Occipital lobe (tissue), 2 donors: ENCODE measurements around the gene STEAP3. TPM values are rescaled to one million over a fixed set of nuclear protein-coding genes. Genes with fewer than 3 reads are reported as not detected.

Experiments
- DNase-seq: peaks from one replicate; lab custom pipeline; 2025; lab: John Stamatoyannopoulos, UW
- total RNA-seq: library from RNA; depleted of rRNA; stranded (reverse); fragments of >200 nt; gene quantifications from one replicate; pipeline ENCODE4 v1.2.3, GENCODE V29; 2014

The STEAP3 gene
- total RNA-seq, 1 donor from 2014 or later, result not detected

- DNase-seq, result no peak
These were observed 1.7 kb downstream of the STEAP3 start for GRCh38 chr2:119225105-119225865.

- no peak for DNase-seq
These were observed 2.3 kb downstream of the STEAP3 start for GRCh38 chr2:119225926-119226325.

GRCh38 chr2:119227346-119227745 lies 3.7 kb downstream of the STEAP3 start:
- no peak for DNase-seq

DNA sequence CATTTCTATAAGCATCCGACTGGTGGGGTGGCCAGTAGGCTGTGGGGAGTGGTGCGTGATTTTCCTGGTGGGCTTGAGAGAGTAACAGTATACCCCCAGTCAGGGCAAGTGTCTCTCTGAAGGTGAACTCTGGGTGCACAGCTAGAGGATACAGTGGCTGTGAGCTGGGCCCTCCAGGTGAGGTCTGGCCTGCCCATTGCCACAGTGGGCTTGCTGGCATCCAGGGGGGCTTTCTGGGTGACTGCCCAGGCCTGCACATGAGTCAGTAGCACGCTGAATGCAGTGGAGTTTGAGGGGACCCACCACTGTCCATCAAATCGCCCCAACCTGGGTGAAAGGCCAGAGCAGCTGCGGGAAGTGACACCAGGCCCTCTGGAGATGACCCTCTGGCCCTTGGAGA lies 4.5 kb downstream of the STEAP3 start:
- no peak for DNase-seq

DNA sequence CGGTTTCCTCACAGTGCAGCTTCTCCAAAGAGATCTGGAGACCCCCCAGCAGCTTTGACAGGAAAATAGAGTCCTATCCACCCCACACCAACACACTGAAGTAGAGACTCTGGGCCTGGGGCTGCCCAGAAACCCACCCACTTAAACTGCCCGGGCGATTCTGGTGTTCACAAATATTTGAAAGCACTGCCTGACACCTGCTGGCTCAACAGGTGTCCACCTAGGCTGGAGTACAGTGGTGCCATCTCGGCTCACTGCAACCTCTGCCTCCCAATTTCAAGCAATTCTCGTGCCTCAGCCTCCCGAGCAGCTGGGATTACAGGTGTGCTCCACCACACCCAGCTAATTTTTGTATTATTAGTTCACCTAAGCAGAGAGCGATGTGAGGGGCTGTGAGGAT lies 5.3 kb downstream of the STEAP3 start:
- DNase-seq, result no peak

- DNase-seq, result no peak
These were observed 6.1 kb downstream of the STEAP3 start for GRCh38 chr2:119229716-119230115.

GRCh38 chr2:119230219-119231185 lies 6.9 kb downstream of the STEAP3 start:
- no peak for DNase-seq

DNA sequence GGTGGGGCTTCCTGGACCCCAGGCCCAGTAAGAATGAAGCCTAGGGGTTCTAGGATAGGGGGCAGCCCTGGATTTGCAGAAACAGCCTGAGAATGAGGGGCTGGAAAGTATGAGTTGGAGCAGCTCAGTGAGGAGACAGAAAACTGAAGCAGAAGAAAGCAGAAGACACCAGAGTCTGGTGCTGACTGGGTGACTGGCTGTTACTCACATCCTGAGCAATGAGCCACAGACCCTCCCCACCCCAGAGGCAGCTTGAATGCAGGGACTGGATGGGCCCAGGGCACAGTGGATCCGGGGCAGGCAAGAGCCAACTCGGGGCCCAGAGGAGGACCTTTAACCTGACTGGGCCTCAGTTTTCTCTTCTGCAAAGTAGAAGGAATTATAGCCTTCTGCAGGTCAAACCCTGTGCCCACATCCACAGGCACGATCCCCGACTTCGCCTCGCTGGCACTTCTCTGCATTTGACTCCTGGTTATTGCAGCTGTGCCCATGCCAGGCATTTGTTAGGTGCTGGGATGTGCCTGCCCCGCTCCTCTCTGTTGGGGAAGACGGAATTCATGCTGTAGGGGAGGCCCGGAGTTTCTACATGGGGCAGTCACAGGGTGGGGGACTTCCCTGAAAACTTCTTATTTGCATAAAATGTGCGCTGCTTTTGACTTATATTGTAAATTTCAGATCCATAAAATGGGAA lies 8.5 kb downstream of the STEAP3 start:
- DNase-seq, result no peak

- no peak for DNase-seq
These were observed 9.0 kb downstream of the STEAP3 start for GRCh38 chr2:119232666-119232993.

DNA sequence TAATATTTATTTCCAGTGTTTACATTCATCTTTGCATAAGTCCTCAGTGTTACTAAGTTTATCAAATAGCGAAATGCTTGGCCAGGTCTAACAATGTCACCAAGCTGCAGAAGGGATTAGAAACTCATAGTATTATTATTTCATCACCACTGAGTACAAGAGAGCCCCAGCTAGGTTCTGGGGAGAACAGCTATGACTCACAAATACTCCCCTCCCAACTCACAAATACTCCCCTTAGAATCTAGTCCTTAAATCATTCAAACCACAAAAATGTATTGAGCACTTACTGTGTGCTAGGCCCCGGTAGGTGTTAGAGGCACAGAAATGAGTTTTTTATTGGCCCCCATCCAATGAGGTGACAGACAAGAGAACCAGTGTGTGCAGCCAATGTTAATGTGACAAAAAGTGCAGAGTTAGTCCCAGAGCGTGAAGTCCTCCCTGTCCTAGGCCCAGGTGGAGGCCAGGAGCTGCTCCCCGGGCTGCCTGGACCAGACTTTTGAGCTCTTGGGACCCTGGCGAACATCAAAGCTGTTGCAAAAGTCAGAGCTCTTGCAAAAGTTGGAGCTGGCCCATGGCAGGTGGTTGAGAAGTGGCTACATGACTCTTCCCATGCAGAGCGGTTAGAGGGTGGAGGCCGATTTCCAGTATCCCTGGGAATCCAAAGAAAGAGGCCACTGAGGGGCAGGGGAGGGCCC lies 9.8 kb downstream of the STEAP3 start:
- DNase-seq, result no peak

DNA sequence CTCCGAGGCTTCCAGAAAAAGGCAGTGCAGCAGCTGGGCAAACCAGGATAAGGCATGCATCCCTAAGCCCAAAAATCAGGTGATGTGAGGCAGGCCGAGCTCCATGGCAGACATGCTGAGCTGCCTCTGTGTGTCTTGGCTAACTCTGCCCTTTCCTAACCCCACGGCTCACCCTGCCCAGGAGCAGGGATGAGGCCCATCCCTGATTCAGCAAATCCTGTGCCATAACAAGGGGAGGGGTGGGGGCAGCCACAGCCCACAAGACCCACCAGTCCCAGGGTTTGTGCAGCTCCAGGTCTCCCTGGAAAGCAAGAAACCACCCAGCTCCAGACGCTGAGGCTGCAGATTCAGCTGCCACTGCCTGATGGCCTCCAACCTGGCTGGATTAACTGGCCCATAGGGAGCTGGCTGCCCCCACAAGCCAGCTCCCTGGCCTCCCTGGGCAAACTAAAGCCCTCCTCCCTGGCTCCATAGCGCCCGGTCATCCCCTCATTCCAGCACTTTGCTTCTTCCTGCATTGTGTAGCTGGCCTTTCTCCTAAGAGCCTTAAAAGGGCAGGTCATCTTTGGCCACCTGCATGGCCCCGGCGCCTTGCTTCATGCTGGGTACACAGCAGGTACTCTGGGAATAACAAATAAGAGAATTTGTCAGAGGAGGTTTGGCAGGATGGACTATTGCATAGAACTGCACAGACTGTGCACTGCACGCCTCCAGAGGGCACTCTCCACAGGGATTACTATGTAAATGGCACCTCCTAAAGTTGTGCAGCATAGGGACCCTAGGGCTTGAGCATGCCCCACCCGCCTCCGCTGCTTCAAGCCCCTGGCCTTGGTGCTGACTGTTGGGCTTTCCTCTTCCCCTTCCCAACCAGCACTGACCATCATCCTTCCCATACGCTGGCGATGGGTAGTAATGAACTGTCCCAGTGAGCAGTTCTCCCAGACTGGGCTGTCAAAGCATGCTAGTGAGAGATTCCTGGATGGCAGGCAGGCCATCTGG lies 10.7 kb downstream of the STEAP3 start:
- no peak for DNase-seq

DNA sequence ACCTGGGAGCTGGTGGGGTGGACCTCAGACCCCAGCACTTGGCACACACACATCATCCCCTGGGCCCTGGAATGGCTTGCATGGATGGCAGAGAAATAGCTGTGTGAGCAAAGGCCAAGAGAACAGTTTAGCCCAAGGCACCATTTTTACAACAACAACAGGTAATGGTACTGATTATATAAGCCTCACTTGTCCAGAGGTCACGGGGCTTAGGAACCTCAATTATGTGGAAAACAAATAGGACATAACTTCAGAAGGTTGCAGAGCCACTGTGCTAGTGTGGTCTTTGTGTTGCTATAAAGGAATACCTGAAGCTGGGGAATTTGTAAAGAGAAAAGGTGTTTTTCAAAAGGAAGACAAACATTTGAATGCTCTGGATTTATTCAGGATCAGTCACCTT lies 13.2 kb downstream of the STEAP3 start:
- DNase-seq, result no peak

GRCh38 chr2:119240311-119241204 lies 16.9 kb downstream of the STEAP3 start:
- no peak for DNase-seq

DNA sequence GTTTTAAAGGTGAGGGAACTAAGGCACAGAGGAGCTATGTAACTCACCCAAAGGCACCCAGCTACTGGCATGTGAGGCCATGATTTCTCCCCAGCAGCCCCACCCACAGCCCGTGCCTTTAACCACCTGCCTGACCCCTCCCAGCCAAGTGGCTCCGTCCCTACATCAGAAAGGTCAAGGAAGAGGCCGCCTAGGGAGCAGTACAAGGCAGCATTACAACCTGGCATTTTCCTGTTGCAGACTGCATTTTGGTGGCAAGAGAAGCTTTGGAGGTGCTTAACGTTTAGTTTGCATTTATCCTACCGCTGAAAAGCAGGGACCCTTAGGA lies 17.5 kb downstream of the STEAP3 start:
- no peak for DNase-seq

GRCh38 chr2:119242276-119243119 lies 18.9 kb downstream of the STEAP3 start:
- no peak for DNase-seq

GRCh38 chr2:119243621-119244020 lies 20.0 kb downstream of the STEAP3 start:
- no peak for DNase-seq

GRCh38 chr2:119245076-119245840 lies 21.6 kb downstream of the STEAP3 start:
- no peak for DNase-seq

DNA sequence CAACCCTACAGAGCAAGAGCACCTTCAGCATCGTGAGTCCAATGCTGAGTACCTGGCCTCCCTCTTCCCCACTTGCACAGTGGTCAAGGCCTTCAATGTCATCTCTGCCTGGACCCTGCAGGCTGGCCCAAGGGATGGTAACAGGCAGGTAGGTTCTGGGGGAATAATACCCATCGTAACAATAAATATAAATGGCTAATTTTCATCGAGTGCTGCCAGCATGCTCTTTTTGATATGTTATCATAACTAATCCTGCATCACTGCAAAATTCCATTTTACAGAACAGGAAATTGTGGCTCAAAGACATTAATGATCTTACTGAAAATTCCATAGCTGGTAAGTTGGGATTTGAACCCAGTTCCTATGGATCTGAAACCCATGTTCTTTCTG lies 22.2 kb downstream of the STEAP3 start:
- DNase-seq, result no peak
